ENCODE data around the gene ACTG1.

DNA sequence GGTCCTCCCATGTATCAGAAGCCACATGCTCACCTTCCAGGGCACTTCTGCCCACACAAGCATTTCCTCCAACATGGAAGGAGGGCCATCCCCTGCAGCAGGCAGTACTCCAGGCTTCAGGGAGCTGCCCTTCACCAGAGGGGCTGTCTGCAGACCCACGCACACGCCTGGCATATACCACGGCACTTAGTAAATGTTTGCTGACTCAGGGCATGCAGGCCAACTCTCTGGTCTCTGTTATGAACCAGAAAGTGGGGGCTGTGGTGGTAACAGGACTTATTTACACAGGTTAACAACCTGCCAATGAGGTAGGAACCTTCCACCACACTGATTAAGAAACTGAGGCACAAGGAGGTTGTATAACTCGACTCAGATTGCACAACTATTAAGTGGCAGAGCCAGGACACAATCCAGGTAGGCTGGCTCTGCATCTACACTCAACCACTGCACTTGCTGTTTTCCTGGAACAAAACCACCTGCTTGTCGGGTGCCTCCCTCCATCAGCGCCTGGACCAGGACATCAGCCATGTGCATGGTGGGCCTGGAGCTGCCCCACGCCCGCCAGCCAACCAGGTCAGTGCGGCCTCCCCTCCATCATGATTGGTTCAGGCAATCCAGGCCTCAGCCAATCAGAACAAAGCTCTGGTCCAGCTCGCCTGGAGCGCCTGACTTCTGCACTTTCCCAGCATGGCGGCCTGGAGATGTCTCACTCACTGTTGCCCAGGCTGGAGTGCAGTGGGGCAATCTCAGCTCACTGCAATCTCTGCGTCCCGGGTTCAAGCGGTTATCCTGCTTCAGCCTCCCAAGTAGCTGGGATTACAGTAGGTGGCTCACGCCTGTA, 19.2 kb downstream of the ACTG1 start:
- TF ChIP-seq, protein P1, sequence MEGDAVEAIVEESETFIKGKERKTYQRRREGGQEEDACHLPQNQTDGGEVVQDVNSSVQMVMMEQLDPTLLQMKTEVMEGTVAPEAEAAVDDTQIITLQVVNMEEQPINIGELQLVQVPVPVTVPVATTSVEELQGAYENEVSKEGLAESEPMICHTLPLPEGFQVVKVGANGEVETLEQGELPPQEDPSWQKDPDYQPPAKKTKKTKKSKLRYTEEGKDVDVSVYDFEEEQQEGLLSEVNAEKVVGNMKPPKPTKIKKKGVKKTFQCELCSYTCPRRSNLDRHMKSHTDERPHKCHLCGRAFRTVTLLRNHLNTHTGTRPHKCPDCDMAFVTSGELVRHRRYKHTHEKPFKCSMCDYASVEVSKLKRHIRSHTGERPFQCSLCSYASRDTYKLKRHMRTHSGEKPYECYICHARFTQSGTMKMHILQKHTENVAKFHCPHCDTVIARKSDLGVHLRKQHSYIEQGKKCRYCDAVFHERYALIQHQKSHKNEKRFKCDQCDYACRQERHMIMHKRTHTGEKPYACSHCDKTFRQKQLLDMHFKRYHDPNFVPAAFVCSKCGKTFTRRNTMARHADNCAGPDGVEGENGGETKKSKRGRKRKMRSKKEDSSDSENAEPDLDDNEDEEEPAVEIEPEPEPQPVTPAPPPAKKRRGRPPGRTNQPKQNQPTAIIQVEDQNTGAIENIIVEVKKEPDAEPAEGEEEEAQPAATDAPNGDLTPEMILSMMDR (IDR thresholded peaks at IDR 0.05) = no peak
- no peak for TF ChIP-seq EZH2 (IDR thresholded peaks at IDR 0.05; ENCODE audit: borderline replicate concordance, insufficient read depth, low read depth, low read length, poor library complexity, severe bottlenecking)

Data from B cell (primary cell).